B cell (primary cell): ENCODE results near the gene PDE6B. TPM values are rescaled to one million over a fixed set of nuclear protein-coding genes. Genes with fewer than 3 reads are reported as not detected.

Source experiments
- ATAC-seq: fragments of 200-7000 bp; cut with Tn5 transposase; one replicate; pipeline ENCODE4 v1.10.0; 2021; ENCODE audit warnings: low read depth, mild to moderate bottlenecking, moderate number of reproducible peaks, moderate library complexity
- CTCF ChIA-PET: fragments of 350-600 bp; sonication (Branson Sonifier 250); formaldehyde crosslinking; loops from one replicate; lab custom pipeline; 2021; ENCODE audit warnings: antibody characterized with exemption, inconsistent platforms; lab: Charles Lee
- POLR2A ChIA-PET: fragments of 350-600 bp; sonication (Branson Sonifier 250); formaldehyde crosslinking; loops from one replicate; lab custom pipeline; 2021; ENCODE audit warnings: antibody characterized with exemption; lab: Charles Lee
- DNase-seq: peaks from one replicate; pipeline ENCODE4 v3.0.0; 2013
- H2AFZ ChIP-seq: 2 replicates; pipeline ENCODE4 v1.6.1; 2012; ENCODE audit warnings: mild to moderate bottlenecking, low read depth, low read length; ENCODE audit not compliant: insufficient read depth, poor library complexity, severe bottlenecking
- H3K27ac ChIP-seq, 2 donors: 1 replicate in 1 of 2; 2 replicates in 1 of 2; pipeline ENCODE4 v1.5.1; 2012 to 2013; ENCODE audit warnings: low read length in 2 of 2, mild to moderate bottlenecking in 2 of 2, moderate library complexity in 1 of 2
- H3K27me3 ChIP-seq, 4 experiments: fragments of 200-600 bp in 1 of 4; sonication (generic) in 1 of 4; replicated peaks in 1 of 4; 1 replicate in 2 of 4; 2 replicates in 2 of 4; pipeline versions ENCODE4 v1.6.1 to v1.7.0; 2013 to 2016; ENCODE audit warnings: low read length in 3 of 4, mild to moderate bottlenecking in 2 of 4, mixed read lengths in 1 of 4, moderate library complexity in 1 of 4; ENCODE audit not compliant: insufficient read depth in 4 of 4, control insufficient read depth in 3 of 4; ENCODE audit errors: control extremely low read depth in 1 of 4
- H3K36me3 ChIP-seq, 2 experiments: replicated peaks in 1 of 2; 1 replicate in 1 of 2; 2 replicates in 1 of 2; pipeline versions ENCODE4 v1.6.1 to v1.7.1; 2013; ENCODE audit warnings: low read length in 1 of 2; ENCODE audit not compliant: insufficient read depth in 2 of 2, control insufficient read depth in 1 of 2; ENCODE audit errors: control extremely low read depth in 1 of 2, extremely low read depth in 1 of 2
- H3K4me1 ChIP-seq, 2 donors: fragments of 200-600 bp in 1 of 2; sonication (generic) in 1 of 2; 1 replicate in 1 of 2; 2 replicates in 1 of 2; pipeline versions ENCODE4 v1.5.1 to v1.6.1; 2013 to 2017; ENCODE audit warnings: low read length in 2 of 2; ENCODE audit not compliant: control insufficient read depth in 2 of 2, insufficient read depth in 2 of 2
- H3K4me2 ChIP-seq: replicated peaks from 2 replicates; pipeline ENCODE3; 2012; ENCODE audit warnings: mild to moderate bottlenecking, low read depth, low read length; ENCODE audit not compliant: poor library complexity, severe bottlenecking
- H3K4me3 ChIP-seq, 5 experiments: fragments of 200-600 bp in 1 of 5; sonication (generic) in 1 of 5; 1 replicate in 3 of 5; 2 replicates in 2 of 5; pipeline versions ENCODE4 v1.5.1 to v1.7.0; 2011 to 2016; ENCODE audit warnings: low read length in 4 of 5, mild to moderate bottlenecking in 4 of 5, low read depth in 2 of 5, control low read depth in 1 of 5, moderate library complexity in 1 of 5; ENCODE audit not compliant: insufficient read depth in 1 of 5; ENCODE audit errors: control extremely low read depth in 1 of 5, extremely low read depth in 1 of 5
- H3K79me2 ChIP-seq: fragments of 200-600 bp; sonication (generic); one replicate; pipeline ENCODE4 v1.6.0; 2016; ENCODE audit warnings: low read length; ENCODE audit not compliant: control insufficient read depth, insufficient read depth
- H3K9ac ChIP-seq: fragments of 200-600 bp; sonication (generic); 2 replicates; pipeline ENCODE4 v1.6.1; 2017; ENCODE audit warnings: mild to moderate bottlenecking, low read length, moderate library complexity
- H3K9me3 ChIP-seq, 3 donors: one replicate each; pipeline versions ENCODE4 v1.6.1 to v1.7.1; 2013; ENCODE audit warnings: low read length in 2 of 3; ENCODE audit not compliant: control insufficient read depth in 2 of 3, insufficient read depth in 1 of 3; ENCODE audit errors: control extremely low read depth in 1 of 3
- H4K20me1 ChIP-seq: 2 replicates; pipeline ENCODE4 v1.6.0; 2012; ENCODE audit warnings: mild to moderate bottlenecking, low read length; ENCODE audit not compliant: insufficient read depth, control insufficient read depth, poor library complexity, severe bottlenecking
- H3K27ac Mint-ChIP-seq: one replicate; pipeline ENCODE4 v1.8.0; 2021; ENCODE audit warnings: mixed read lengths
- H3K27me3 Mint-ChIP-seq: one replicate; pipeline ENCODE4 v1.8.0; 2021; ENCODE audit warnings: mixed read lengths
- H3K4me1 Mint-ChIP-seq: one replicate; pipeline ENCODE4 v1.8.0; 2021; ENCODE audit warnings: mixed read lengths
- H3K4me3 Mint-ChIP-seq: one replicate; pipeline ENCODE4 v1.8.0; 2021; ENCODE audit warnings: mixed read lengths
- H3K9me3 Mint-ChIP-seq: one replicate; pipeline ENCODE4 v1.8.0; 2022; ENCODE audit warnings: mixed read lengths; ENCODE audit not compliant: insufficient read depth
- CTCF ChIP-seq: fragments of 200-600 bp; IDR thresholded peaks from one replicate; pipeline ENCODE4 v1.8.0; 2022; ENCODE audit warnings: antibody characterized with exemption, mild to moderate bottlenecking
- EZH2 ChIP-seq: IDR thresholded peaks from 2 replicates; pipeline ENCODE4 v1.6.1; 2012; ENCODE audit warnings: borderline replicate concordance, low read depth, mild to moderate bottlenecking, moderate library complexity, low read length; ENCODE audit not compliant: insufficient read depth, poor library complexity, severe bottlenecking
- WGBS: methylation state at CpG from one replicate; pipeline ENCODE4 v1.1.5; 2013; ENCODE audit warnings: missing lambda C conversion rate; ENCODE audit not compliant: insufficient coverage; 5-methylcytosine and 5-hydroxymethylcytosine counted together
- intact Hi-C: fragments of 100-400 bp; cut with micrococcal nuclease; formaldehyde crosslinking; loops from one replicate; pipeline ENCODE4 v1.10.0; 2022
- polyA plus RNA-seq: library from polyadenylated mRNA; depleted of rRNA; stranded (reverse); fragments of >200 nt; gene quantifications from 2 replicates; pipeline ENCODE4 v1.2.3, GENCODE V29; 2012
- total RNA-seq, 2 donors: library from RNA; stranded (reverse); fragments of 120-200 nt in 1 of 2; gene quantifications; 1 replicate in 1 of 2; 2 replicates in 1 of 2; pipeline versions ENCODE4 v1.2.3 to v1.2.4, GENCODE V29; 2013 to 2022

PDE6B gene
- total and polyA plus RNA-seq, 2 donors (not counting 1 experiment from before 2014, with no cell fraction given), result 20.0 to 25.2 TPM

GRCh38 chr4:588351-588849 lies 37.0 kb upstream of the PDE6B start:
- ATAC-seq (no peak), DNase-seq (no peak)
- peaks cover 0 to 4% (median 0%) of the 10 kb centered on the region in 4 experiments for H3K27me3 ChIP-seq
- Mint-ChIP-seq H3K9me3 (peaks cover 6% of the 10 kb centered on the region), H3K4me3 (no peak overlapping the region), H3K27ac (no peak overlapping the region), H3K4me1 (no peaks in the 10 kb centered on the region), H3K27me3 (peaks cover 25% of the 10 kb centered on the region)
- no peak overlapping the region for H3K9ac ChIP-seq
- no peaks in the 10 kb centered on the region for H3K4me1 ChIP-seq
- no peaks in the 10 kb centered on the region for H3K79me2 ChIP-seq
- POLR2A ChIA-PET, result no interaction called here
- no peaks in the 10 kb centered on the region for H4K20me1 ChIP-seq
- intact Hi-C loops, result no loop called here
- WGBS, result 83% methylated on average over 31 of the region's 36 CpGs
- H2AFZ ChIP-seq, result no peak overlapping the region
- no peak for TF ChIP-seq CTCF
- TF ChIP-seq EZH2, result no peak
- H3K4me3 ChIP-seq, result no peak overlapping the region
- H3K36me3 ChIP-seq, result no peaks in the 10 kb centered on the region
- no peak overlapping the region for H3K27ac ChIP-seq
- H3K9me3 ChIP-seq, result peaks cover 2 to 36% (median 11%) of the 10 kb centered on the region in 3 donors
- CTCF ChIA-PET, result no interaction called here
- H3K4me2 ChIP-seq, result no peak overlapping the region

- Histone ChIP-seq H3K36me3 (no peaks in the 10 kb centered on the region), H4K20me1 (no peaks in the 10 kb centered on the region), H3K4me1 (no peaks in the 10 kb centered on the region), H3K27ac (no peak overlapping the region), H3K27me3 (peaks cover 0 to 4% (median 0%) of the 10 kb centered on the region in 4 experiments), H3K9me3 (peaks cover 2 to 40% (median 2%) of the 10 kb centered on the region in 3 donors), H3K4me3 (no peak overlapping the region), H3K4me2 (no peak overlapping the region), H2AFZ (no peak overlapping the region), H3K9ac (no peak overlapping the region), H3K79me2 (no peaks in the 10 kb centered on the region)
- H3K27ac Mint-ChIP-seq, result no peak overlapping the region
- H3K9me3 Mint-ChIP-seq, result peaks cover 2% of the 10 kb centered on the region
- intact Hi-C loops, result no loop called here
- no peak overlapping the region for H3K4me3 Mint-ChIP-seq
- WGBS, result 88% methylated on average over 13 of the region's 16 CpGs
- CTCF ChIA-PET, result no interaction called here
- ATAC-seq (no peak), DNase-seq (no peak)
- peaks cover 30% of the 10 kb centered on the region for H3K27me3 Mint-ChIP-seq
- TF ChIP-seq CTCF (no peak), EZH2 (no peak)
- POLR2A ChIA-PET, result no interaction called here
- H3K4me1 Mint-ChIP-seq, result no peaks in the 10 kb centered on the region
Measured at GRCh38 chr4:589219-589963, 36.0 kb upstream of the PDE6B start.
